Measurements from ENCODE around the gene TXNDC12. TPM values are rescaled to one million over a fixed set of nuclear protein-coding genes. Genes with fewer than 3 reads are reported as not detected.
"Not testable (repeated sequence)": the region's sequence is repeated elsewhere in the genome, so short reads cannot be mapped to it uniquely, and the experiment has no call there.

The TXNDC12 gene
- total RNA-seq, 1 experiment from 2014 or later = 69.7 TPM

DNA sequence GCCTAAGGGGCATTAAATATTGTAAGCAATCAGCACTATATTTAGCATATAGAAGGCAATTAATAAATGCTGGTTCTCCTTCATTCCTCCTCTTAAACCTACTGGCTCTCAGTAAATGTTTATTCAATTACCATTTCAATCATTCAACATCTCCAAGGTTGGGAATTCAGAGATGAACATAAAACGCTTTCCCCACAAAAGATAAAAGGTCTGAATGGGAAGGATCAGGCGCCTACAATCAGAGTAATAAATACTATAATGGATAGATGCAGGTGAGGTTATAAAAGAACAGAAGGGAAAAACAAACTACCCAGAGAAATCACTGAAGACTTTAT is 21.0 kb downstream of the TXNDC12 start:
- Histone ChIP-seq H3K36me3 (peaks cover 50% of the 10 kb centered on the region), H3K4me1 (replicated peaks) (peaks cover 17% of the 10 kb centered on the region), H3K27me3 (replicated peaks) (no peaks in the 10 kb centered on the region), H3K9me3 (replicated peaks) (no peaks in the 10 kb centered on the region), H3K4me3 (peak overlapping the region; percentile 80), H3K27ac (peak overlapping the region; percentile 79)
- DNase-seq (ENCODE audit: low read depth in 1 of 2, low spot score in 2 of 2) = no peak

DNA sequence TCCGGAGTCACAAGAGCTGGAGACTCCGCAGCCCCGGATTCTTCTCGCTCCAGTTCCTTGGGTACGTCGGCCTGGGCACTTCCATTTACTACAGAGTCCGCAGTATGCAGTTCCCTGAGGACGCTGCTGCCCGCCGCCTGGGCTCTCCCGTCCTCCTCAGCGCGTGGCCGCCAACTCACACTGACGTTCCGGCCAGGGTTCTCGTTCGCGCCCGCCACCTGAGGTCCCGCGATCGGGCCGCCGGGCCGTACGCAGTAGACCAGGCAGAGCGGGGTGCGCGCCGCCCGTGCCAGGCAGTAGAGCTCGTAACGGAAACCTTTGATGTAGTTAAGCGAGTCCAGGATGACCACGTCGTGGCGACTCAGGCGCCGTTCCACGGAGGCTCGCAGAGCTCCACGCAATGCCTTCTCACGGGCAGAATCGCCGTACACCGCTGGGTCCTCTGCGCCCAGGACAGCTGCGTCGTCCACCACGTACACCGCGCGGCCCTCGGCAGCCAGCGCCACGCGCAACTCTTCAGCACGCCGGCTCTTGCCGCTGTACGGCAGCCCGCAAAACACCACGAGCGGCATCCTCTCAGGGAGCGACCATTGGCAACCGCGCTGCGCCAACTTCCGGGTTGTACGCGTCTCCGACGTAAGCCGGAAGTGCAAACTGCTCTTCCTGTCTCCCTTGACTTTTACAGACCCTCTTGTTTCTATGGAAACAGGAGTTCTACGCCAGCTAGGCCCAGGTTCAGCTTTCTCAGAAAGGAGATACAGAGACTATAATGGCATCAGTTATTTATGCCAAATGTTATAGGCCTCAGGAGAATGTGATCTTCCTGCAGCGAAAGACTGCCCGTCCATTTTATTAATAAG is 21.6 kb downstream of the TXNDC12 start, which contains the start of gene KTI12:
Gene KTI12, minus strand, starts transcription at position 621 of the 860 bp plus-strand sequence. Its CDS starts 49 bp downstream, at position 572.
- DNase-seq (ENCODE audit: low read depth in 1 of 2, low spot score in 2 of 2) = peak; percentile 81 to 90
- no peaks in the 10 kb centered on the region for H3K27me3 ChIP-seq (replicated peaks)
- peaks cover 17% of the 10 kb centered on the region for H3K4me1 ChIP-seq (replicated peaks)
- H3K4me3 ChIP-seq = peak within 1 kb of the TSS; percentile 80
- H3K36me3 ChIP-seq = peaks cover 50% of the 10 kb centered on the region
- H3K27ac ChIP-seq = peak within 1 kb of the TSS; percentile 79
- no peaks in the 10 kb centered on the region for H3K9me3 ChIP-seq (replicated peaks)

DNA sequence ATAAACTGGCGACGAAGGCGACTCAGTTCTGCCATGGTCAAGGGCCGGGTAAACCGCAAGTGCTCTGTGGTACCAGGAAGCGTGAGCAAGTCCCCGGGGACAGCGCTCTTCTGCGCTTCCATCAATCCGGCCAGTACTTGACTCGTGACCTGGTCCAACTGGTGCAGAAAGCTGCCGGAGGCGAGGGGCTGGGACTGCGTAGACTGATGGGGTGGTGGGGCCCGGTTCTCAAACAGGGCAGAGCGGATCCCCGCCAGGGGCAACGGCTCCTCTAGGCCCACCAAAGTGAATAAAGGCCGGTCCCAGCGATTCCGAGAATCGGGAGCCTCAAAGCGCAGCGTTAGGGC is 22.2 kb downstream of the TXNDC12 start:
- peaks cover 17% of the 10 kb centered on the region for H3K4me1 ChIP-seq (replicated peaks)
- peak; percentile 49 to 70 for DNase-seq (ENCODE audit: low read depth in 1 of 2, low spot score in 2 of 2)
- H3K4me3 ChIP-seq = peak overlapping the region; percentile 80
- peak overlapping the region; percentile 79; the same call in 1 of the 2 replicates for H3K27ac ChIP-seq
- H3K9me3 ChIP-seq (replicated peaks) = no peaks in the 10 kb centered on the region
- H3K27me3 ChIP-seq (replicated peaks) = no peaks in the 10 kb centered on the region
- H3K36me3 ChIP-seq = peaks cover 50% of the 10 kb centered on the region

DNA sequence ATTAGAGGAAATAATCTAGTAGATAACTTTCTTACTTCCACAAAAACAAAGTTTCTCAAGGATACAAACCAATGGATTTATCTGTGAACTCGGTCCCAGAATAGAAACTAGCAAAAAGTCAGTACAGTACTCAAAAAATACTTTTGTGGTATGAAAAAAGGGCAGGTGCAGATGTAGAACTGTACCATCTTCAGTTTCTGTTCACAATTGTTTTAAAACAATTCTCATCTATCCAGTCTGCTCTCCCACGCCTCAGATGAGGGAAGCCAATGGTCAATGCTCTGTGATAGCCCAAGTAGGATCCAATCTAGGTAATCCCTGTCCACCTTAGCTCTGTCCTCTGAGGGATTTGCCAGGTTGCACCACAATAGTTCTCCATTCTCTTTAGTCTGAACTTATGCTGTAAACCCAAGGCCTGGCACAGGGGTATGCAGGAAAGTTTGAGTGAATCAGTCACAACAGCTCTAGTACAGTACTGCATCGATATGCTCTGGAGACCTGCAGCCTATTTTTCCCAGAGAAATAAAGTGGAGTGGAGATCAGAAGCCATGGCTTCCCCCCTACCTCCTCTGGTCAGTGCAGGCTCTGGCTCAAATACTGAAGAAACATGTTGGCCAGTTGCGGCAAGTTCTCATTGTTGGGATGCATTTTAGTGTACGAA is 22.7 kb downstream of the TXNDC12 start:
- Histone ChIP-seq H3K9me3 (replicated peaks) (no peaks in the 10 kb centered on the region), H3K4me3 (peak overlapping the region; percentile 80), H3K36me3 (peaks cover 45% of the 10 kb centered on the region), H3K27me3 (replicated peaks) (no peaks in the 10 kb centered on the region), H3K27ac (no peak overlapping the region), H3K4me1 (replicated peaks) (peaks cover 17% of the 10 kb centered on the region)
- DNase-seq (ENCODE audit: low read depth in 1 of 2, low spot score in 2 of 2) = peak in 1 of 2 experiments; percentile 2

DNA sequence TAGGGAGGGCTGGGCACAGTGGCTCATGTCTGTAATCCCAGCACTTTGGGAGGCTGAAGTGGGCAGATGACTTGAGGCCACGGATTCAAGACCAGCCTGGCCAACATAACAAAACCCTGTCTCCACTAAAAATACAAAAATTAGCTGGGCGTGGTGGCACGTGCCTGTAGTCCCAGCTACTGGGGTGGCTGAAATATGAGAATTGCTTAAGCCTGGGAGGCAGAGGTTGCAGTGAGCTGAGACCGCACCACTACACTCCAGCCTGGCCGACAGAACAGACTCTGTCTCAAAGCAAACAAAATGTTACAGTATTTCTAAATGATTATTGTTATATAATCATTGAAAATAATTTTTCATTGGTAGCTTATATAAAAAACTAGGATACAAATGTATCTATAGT is 26.2 kb downstream of the TXNDC12 start:
- H3K27me3 ChIP-seq (replicated peaks); H3K4me3 ChIP-seq; H3K9me3 ChIP-seq (replicated peaks); DNase-seq (ENCODE audit: low read depth in 1 of 2, low spot score in 2 of 2); H3K27ac ChIP-seq: not testable (repeated sequence)
- Histone ChIP-seq H3K36me3 (peaks cover 47% of the 10 kb centered on the region), H3K4me1 (replicated peaks) (peaks cover 14% of the 10 kb centered on the region)

DNA sequence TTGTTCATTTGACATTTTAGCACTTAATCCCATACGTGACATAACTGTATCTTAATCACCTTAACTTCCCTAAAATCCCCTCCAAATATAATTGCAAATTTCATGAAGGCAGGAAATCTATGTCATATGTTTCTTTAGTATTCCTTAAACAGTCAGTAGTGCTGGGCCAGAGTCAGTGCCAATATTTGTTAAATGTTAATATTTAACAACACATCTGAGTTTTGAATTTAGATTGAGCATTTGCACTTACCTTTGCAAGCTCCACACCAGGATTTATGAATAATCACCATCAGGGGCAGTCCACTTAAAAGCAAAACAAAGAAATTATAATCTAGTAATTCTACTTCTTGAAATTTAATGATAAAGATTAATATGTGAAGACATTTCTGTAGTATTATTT is 26.7 kb downstream of the TXNDC12 start:
- Histone ChIP-seq H3K27ac (no peak overlapping the region), H3K27me3 (replicated peaks) (no peaks in the 10 kb centered on the region), H3K36me3 (peaks cover 47% of the 10 kb centered on the region), H3K4me1 (replicated peaks) (peaks cover 12% of the 10 kb centered on the region), H3K9me3 (replicated peaks) (no peaks in the 10 kb centered on the region), H3K4me3 (no peak overlapping the region)
- DNase-seq (ENCODE audit: low read depth in 1 of 2, low spot score in 2 of 2) = no peak

DNA sequence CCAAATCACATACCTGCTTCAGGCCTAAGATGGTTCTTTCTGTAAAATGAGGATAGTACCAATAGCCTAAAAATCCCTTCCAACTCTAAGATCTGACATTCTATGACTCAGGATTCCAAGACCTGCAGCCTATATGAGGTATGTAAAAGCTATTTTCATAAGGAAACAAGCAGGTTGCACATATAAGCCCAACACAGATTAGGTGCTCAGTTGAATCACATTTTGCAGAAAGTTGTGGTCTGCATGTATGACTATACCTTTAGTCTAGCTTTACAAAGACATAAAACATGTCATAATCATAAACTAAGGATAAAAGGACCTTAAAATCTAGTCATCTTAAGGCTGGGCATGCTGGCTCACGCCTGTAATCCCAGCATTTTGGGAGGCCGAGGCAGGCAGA is 28.7 kb downstream of the TXNDC12 start:
- Histone ChIP-seq H3K4me1 (replicated peaks) (no peaks in the 10 kb centered on the region; the same call in 1 of the 2 replicates), H3K4me3 (no peak overlapping the region), H3K27ac (no peak overlapping the region), H3K36me3 (peaks cover 43% of the 10 kb centered on the region), H3K27me3 (replicated peaks) (no peaks in the 10 kb centered on the region), H3K9me3 (replicated peaks) (no peaks in the 10 kb centered on the region)
- no peak for DNase-seq (ENCODE audit: low read depth in 1 of 2, low spot score in 2 of 2)

DNA sequence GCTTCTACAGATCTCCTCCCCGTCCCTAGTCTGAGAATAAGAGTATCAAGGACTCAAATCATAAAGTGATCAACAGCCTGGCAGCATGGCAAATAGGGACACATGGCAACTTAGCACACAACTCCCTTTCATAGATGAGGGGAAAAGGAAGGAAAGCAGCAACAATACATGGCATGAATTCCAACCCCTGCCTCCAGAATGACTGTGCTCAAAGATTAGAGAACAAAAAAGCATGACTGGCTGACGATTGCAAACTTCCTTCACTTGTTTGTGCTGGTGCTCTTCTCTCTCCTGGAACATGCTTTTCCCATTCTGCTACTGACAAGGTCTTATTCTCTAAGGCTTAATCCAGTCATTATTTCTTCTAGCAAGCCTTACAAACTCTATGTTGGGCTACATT is 32.9 kb downstream of the TXNDC12 start:
- Histone ChIP-seq H3K27me3 (replicated peaks) (no peaks in the 10 kb centered on the region), H3K27ac (no peak overlapping the region), H3K4me1 (replicated peaks) (no peaks in the 10 kb centered on the region), H3K4me3 (no peak overlapping the region), H3K9me3 (replicated peaks) (no peaks in the 10 kb centered on the region), H3K36me3 (peaks cover 47% of the 10 kb centered on the region)
- no peak for DNase-seq (ENCODE audit: low read depth in 1 of 2, low spot score in 2 of 2)

DNA sequence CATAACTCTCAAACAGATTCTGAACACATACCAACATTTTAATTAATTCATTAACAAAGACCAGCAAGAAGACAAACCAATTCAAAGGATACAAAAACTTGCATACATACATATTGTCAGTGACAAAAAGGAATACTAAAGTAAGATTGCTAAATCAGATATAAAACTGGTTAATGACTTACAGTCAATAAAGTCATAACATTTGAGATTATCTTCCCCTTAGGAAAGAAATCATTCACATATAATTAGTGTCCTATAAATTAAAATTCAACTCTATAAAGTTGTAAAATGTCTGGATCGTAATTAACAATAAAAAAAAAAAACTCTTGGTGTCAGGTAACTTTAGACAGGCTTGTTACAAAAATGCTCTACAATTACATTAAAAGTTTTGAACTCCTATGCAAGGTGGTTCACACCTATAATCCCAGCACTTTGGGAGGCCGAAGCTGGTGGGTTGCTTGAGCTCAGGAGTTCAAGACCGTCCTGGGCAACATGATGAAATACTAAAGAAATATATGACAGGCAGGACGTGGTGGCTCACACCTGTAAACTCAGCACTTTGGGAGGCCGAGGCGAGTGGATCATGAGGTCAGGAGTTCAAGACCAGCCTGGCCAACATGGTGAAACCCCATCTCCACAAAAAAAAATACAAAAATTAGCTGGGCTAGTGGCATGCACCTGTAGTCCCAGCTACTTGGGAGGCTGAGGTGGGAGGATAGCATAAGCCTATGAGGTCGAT is 46.8 kb downstream of the TXNDC12 start:
- Histone ChIP-seq H3K9me3 (replicated peaks) (no peaks in the 10 kb centered on the region), H3K4me1 (replicated peaks) (peaks cover 26% of the 10 kb centered on the region), H3K4me3 (no peak overlapping the region), H3K27me3 (replicated peaks) (no peaks in the 10 kb centered on the region), H3K27ac (0 out of 2 replicates have a peak overlapping the region, but pooled peaks have one; percentile 20), H3K36me3 (no peaks in the 10 kb centered on the region)
- DNase-seq (ENCODE audit: low read depth in 1 of 2, low spot score in 2 of 2) = no peak

DNA sequence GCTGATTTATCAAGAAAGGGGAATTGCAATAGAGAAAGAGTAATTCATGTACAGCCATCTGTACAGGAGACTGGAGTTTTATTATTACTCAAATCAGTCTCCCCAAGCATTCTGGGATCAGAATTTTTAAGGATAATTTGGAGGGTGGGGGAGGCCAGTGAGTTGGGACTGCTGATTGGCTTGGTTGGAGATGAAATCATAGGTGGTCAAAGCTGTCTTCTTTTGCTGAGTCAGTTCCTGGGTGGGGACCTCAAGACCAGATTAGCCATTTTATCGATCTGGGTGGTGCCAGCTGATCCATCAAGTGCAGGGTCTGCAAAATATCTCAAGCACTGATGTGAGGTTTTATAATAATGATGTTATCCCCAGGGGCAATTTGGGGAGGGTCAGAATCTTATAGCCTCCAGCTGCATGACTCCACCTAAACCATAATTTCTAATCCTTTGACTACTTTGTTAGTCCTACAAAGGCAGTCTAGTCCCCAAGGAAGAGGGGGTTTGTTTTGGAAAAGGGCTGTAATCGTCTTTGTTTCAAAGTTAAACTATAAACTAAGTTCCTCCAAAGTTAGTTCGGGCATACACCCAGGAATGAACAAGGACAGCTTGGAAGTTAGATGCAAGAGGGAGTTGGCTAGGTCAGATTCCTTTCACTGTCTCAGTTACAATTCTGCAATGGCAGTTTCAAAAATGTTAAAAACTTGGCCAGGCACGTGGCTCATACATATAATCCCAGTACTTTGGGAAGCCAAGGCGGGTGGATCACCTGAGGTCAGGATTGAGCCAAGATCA is 47.6 kb downstream of the TXNDC12 start:
- Histone ChIP-seq H3K27ac (peak overlapping the region; percentile 20), H3K36me3 (no peaks in the 10 kb centered on the region), H3K27me3 (replicated peaks) (no peaks in the 10 kb centered on the region), H3K4me1 (replicated peaks) (peaks cover 26% of the 10 kb centered on the region), H3K9me3 (replicated peaks) (no peaks in the 10 kb centered on the region), H3K4me3 (no peak overlapping the region)
- peak in 1 of 2 experiments; percentile 31 for DNase-seq (ENCODE audit: low read depth in 1 of 2, low spot score in 2 of 2)

DNA sequence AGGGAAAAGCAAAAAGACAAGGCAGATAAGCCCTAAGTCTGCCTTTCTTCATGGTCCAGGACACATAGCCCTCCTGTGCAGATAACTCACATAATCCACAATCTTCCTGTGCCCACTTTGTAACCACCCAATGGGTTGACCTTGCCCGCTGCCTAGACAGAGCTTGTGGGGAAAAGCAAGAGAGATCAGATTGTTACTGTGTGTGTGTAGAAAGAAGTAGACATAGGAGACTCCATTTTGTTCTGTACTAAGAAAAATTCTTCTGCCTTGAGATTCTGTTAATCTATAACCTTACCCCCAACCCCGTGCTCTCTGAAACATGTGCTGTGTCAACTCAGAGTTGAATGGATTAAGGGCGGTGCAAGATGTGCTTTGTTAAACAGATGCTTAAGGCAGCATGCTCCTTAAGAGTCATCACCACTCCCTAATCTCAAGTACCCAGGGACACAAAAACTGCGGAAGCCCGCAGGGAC is 48.9 kb downstream of the TXNDC12 start:
- DNase-seq (ENCODE audit: low read depth in 1 of 2, low spot score in 2 of 2); H3K9me3 ChIP-seq (replicated peaks); H3K27me3 ChIP-seq (replicated peaks); H3K4me3 ChIP-seq; H3K36me3 ChIP-seq: not testable (repeated sequence)
- H3K4me1 ChIP-seq (replicated peaks) = peaks cover 26% of the 10 kb centered on the region
- H3K27ac ChIP-seq = peak overlapping the region; percentile 86

DNA sequence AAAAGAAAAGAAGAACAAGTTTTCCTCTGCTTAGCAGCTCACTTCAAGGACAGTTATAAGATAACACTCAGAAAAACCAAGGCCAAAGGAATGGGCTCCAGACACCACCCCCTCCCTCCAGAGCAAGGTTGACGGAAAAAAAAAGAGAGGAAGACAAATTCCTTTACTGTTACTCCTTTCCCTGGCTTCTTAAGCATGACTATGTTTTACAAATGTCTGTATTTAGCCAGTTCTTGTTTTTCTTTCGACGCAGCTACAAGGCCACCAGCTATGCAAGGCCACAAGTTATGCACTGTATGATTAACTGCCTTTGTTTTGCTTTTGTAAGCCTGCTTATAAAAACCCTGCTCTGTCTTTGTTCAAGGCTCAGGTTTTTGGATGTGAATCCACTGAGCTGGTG is 49.4 kb downstream of the TXNDC12 start:
- peak overlapping the region; percentile 86 for H3K27ac ChIP-seq
- H3K36me3 ChIP-seq = not testable (repeated sequence)

DNA sequence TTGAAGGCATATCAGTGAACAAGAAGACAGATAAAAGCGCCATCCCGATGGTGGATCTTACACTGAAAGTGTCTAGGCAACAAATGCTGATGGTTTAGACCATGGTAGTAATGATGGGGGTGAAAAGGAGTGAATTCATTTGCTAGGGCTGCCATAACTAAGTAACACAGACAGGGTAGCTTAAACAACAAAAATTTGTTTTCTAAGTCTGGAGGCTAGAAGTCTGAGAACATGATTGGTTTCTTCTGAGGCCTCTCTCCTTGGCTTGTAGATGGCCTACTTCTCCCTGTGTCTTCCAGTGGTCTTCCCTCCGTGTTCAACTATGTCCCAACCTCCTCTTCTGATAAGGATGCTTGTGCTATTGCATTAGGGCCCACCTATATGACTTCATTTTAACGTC is 51.1 kb downstream of the TXNDC12 start:
- Histone ChIP-seq H3K4me1 (replicated peaks) (peaks cover 26% of the 10 kb centered on the region), H3K4me3 (no peak overlapping the region), H3K27ac (no peak overlapping the region), H3K36me3 (no peaks in the 10 kb centered on the region), H3K27me3 (replicated peaks) (no peaks in the 10 kb centered on the region), H3K9me3 (replicated peaks) (no peaks in the 10 kb centered on the region)
- DNase-seq (ENCODE audit: low read depth in 1 of 2, low spot score in 2 of 2) = no peak

More for the DNA sequence above, 49.4 kb downstream of the TXNDC12 start:
- H3K27me3 ChIP-seq (replicated peaks); H3K9me3 ChIP-seq (replicated peaks); H3K4me3 ChIP-seq: not testable (repeated sequence)
- peak; percentile 72 to 92 for DNase-seq (ENCODE audit: low read depth in 1 of 2, low spot score in 2 of 2)
- H3K4me1 ChIP-seq (replicated peaks) = peaks cover 26% of the 10 kb centered on the region

All from SJSA1 (cell line).